PC-9 (cell line): ENCODE data around the gene GABRB2. TPM values are rescaled to one million over a fixed set of nuclear protein-coding genes. Genes with fewer than 3 reads are reported as not detected.

Experiments used
- BruUV-seq: library from RNA; stranded (reverse); fragments of 400-500 nt; replicated peaks from 2 replicates; lab custom pipeline; 2021; lab: Mats Ljungman, UMichigan
- CTCF ChIA-PET: fragments of 300-600 bp; sonication (Branson Sonifier 250); formaldehyde crosslinking; loops from one replicate; lab custom pipeline; 2022; ENCODE audit warnings: antibody characterized with exemption; lab: Charles Lee
- POLR2A ChIA-PET: fragments of 300-600 bp; sonication (Branson Sonifier 250); formaldehyde crosslinking; loops from one replicate; lab custom pipeline; 2022; ENCODE audit warnings: antibody characterized with exemption; ENCODE audit not compliant: unreplicated experiment; lab: Charles Lee
- DNase-seq, 2 experiments: peaks; one replicate each; pipeline versions ENCODE4 v3.0.0 to v3.0.0-alpha.2; 2015 to 2022; ENCODE audit warnings: mixed read lengths in 1 of 2
- H2AFZ ChIP-seq: fragments of 200-600 bp; sonication (generic); 2 replicates; pipeline ENCODE4 v1.8.1; 2017; ENCODE audit warnings: antibody characterized with exemption
- H3F3A ChIP-seq: fragments of 200-600 bp; sonication (generic); 2 replicates; pipeline ENCODE4 v1.8.1; 2017; ENCODE audit warnings: antibody characterized with exemption, mild to moderate bottlenecking, low read depth; ENCODE audit not compliant: insufficient read depth
- H3K27ac ChIP-seq: fragments of 200-600 bp; sonication (generic); 2 replicates; pipeline ENCODE4 v1.6.1; 2016; ENCODE audit warnings: mixed run types
- H3K27me3 ChIP-seq: fragments of 200-600 bp; sonication (generic); 2 replicates; pipeline ENCODE4 v1.6.1; 2016; ENCODE audit warnings: low read depth, mixed run types; ENCODE audit not compliant: insufficient read depth
- H3K36me3 ChIP-seq: fragments of 200-600 bp; sonication (generic); 2 replicates; pipeline ENCODE4 v1.6.1; 2016; ENCODE audit warnings: low read depth, mixed run types
- H3K4me1 ChIP-seq: fragments of 200-600 bp; sonication (generic); replicated peaks from 2 replicates; pipeline ENCODE4 v1.6.1; 2016; ENCODE audit warnings: mixed run types; ENCODE audit not compliant: insufficient read depth
- H3K4me2 ChIP-seq: fragments of 200-600 bp; sonication (generic); 2 replicates; pipeline ENCODE4 v1.6.1; 2017; ENCODE audit warnings: mixed run types
- H3K4me3 ChIP-seq: fragments of 200-600 bp; sonication (generic); 2 replicates; pipeline ENCODE4 v1.6.1; 2016; ENCODE audit warnings: mixed run types
- H3K79me2 ChIP-seq: fragments of 200-600 bp; sonication (generic); 2 replicates; pipeline ENCODE4 v1.6.1; 2017; ENCODE audit warnings: low read depth, mixed run types
- H3K9me2 ChIP-seq: fragments of 200-600 bp; sonication (generic); 2 replicates; pipeline ENCODE4 v1.8.1; 2017; ENCODE audit warnings: mild to moderate bottlenecking; ENCODE audit not compliant: insufficient read depth
- H3K9me3 ChIP-seq: fragments of 200-600 bp; sonication (generic); 2 replicates; pipeline ENCODE4 v1.8.1; 2016; ENCODE audit warnings: low read depth; ENCODE audit not compliant: insufficient read depth
- H4K20me1 ChIP-seq: fragments of 200-600 bp; sonication (generic); 2 replicates; pipeline ENCODE4 v1.8.1; 2017; ENCODE audit not compliant: insufficient read depth
- CTCF ChIP-seq: fragments of 200-600 bp; sonication (generic); conservative IDR thresholded peaks from 2 replicates; pipeline ENCODE4 v1.6.1; 2017; ENCODE audit warnings: mixed run types, antibody characterized with exemption, mild to moderate bottlenecking, moderate library complexity
- EZH2 ChIP-seq: fragments of 200-600 bp; sonication (generic); IDR thresholded peaks from 2 replicates; pipeline ENCODE4 v1.8.0; 2017; ENCODE audit warnings: antibody characterized with exemption, low read depth
- intact Hi-C: fragments of 100-400 bp; cut with micrococcal nuclease; formaldehyde crosslinking; loops from one replicate; pipeline ENCODE4 v1.10.0; 2022; ENCODE audit not compliant: unreplicated experiment
- total RNA-seq: library from RNA; stranded (reverse); gene quantifications from 2 replicates; pipeline ENCODE4 v1.2.3, GENCODE V29; 2021

GABRB2 gene
- total RNA-seq, 1 experiment from 2014 or later: not detected

DNA sequence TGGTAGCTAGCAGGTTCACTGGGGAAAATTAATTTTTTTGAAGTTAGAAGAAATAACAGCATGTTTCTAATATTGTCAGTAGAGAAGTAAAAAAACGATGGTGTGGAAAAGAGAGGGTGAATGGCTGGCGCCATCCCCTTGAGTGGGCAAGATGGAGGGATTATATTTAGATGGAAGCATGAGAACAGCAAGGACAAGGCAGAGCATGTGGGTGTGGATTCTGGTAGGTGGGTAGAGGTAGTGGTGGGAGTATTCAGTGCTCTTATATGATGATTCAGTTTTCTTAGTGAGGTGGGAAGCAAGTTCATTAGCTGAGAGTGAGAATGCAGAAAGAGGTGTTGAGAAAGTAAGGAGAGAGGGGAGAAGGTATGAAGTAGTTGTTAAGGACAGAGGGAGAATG lies 188.1 kb downstream of the GABRB2 start:
- Histone ChIP-seq H3K79me2 (no peaks in the 10 kb centered on the region), H3K27me3 (no peaks in the 10 kb centered on the region), H2AFZ (no peak overlapping the region), H3K4me2 (no peak overlapping the region), H3F3A (no peaks in the 10 kb centered on the region), H3K27ac (no peak overlapping the region), H3K36me3 (no peaks in the 10 kb centered on the region), H3K4me1 (no peaks in the 10 kb centered on the region), H3K4me3 (no peak overlapping the region), H3K9me3 (no peaks in the 10 kb centered on the region), H3K9me2 (no peaks in the 10 kb centered on the region), H4K20me1 (no peaks in the 10 kb centered on the region)
- no peak for DNase-seq
- POLR2A ChIA-PET: no interaction called here
- intact Hi-C loops: no loop called here
- TF ChIP-seq CTCF: no peak
- TF ChIP-seq EZH2: no peak
- BruUV-seq: no TSS peak
- CTCF ChIA-PET: no interaction called here

DNA sequence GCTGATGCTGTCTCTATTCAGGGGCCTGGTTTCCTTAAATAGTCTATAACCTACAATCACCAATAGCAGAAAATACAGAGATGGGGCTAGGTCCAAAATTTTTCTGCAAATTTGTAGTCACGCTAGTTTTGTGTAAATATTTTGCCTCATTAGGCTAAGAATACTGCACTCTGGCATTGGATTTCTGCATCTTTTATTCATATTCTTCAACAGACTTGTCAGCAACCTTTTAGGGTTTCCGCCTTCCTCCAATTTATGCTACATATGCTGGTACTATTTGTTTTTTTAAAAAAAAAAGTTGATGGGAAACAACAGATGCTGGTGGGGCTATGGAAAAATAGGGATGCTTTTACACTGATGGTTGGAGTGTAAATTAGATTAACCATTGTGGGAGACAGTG lies 202.3 kb downstream of the GABRB2 start:
- H3K9me3 ChIP-seq: no peaks in the 10 kb centered on the region
- H3K27me3 ChIP-seq: no peaks in the 10 kb centered on the region
- intact Hi-C loops: no loop called here
- no peaks in the 10 kb centered on the region for H3K4me1 ChIP-seq
- H3K9me2 ChIP-seq: no peaks in the 10 kb centered on the region
- H3K4me3 ChIP-seq: no peak overlapping the region
- no peaks in the 10 kb centered on the region for H3F3A ChIP-seq
- no peak overlapping the region for H3K27ac ChIP-seq
- H2AFZ ChIP-seq: no peak overlapping the region
- TF ChIP-seq EZH2 (no peak), CTCF (no peak)
- no peaks in the 10 kb centered on the region for H3K36me3 ChIP-seq
- H3K79me2 ChIP-seq: no peaks in the 10 kb centered on the region
- H4K20me1 ChIP-seq: no peaks in the 10 kb centered on the region
- ChIA-PET CTCF (no interaction called here), POLR2A (no interaction called here)
- DNase-seq: no peak
- H3K4me2 ChIP-seq: no peak overlapping the region
- no TSS peak for BruUV-seq

DNA sequence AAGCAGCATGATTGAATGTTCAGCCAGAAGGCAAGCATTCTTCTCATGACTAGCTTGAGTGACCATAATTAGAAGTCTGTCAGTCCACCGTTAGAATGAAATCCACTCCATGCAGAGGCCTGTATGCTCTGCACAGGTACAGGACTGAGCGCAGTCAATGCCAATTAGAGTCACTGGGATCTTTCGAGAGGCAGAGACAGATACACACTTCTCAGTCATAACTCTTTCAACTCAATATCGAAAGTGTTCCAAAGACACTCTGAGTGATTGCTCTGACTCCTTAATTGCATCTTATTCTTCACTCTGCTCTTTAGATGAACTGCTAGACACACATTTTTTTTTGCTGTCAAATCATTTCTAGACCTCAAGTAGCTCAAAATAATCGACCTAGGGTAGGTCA lies 203.6 kb downstream of the GABRB2 start:
- intact Hi-C loops: no loop called here

More for the DNA sequence above, 203.6 kb downstream of the GABRB2 start:
- ChIA-PET CTCF (no interaction called here), POLR2A (no interaction called here)
- no peak for DNase-seq
- no peak overlapping the region for H3K4me3 ChIP-seq
- no peaks in the 10 kb centered on the region for H3K9me3 ChIP-seq
- H3K4me1 ChIP-seq: no peaks in the 10 kb centered on the region
- no peaks in the 10 kb centered on the region for H3K36me3 ChIP-seq
- no TSS peak for BruUV-seq
- H3K27me3 ChIP-seq: no peaks in the 10 kb centered on the region
- H3K9me2 ChIP-seq: no peaks in the 10 kb centered on the region
- no peak overlapping the region for H3K4me2 ChIP-seq
- H3F3A ChIP-seq: no peaks in the 10 kb centered on the region
- no peaks in the 10 kb centered on the region for H4K20me1 ChIP-seq
- no peaks in the 10 kb centered on the region for H3K79me2 ChIP-seq
- no peak overlapping the region for H2AFZ ChIP-seq
- no peak for TF ChIP-seq CTCF
- TF ChIP-seq EZH2: no peak
- H3K27ac ChIP-seq: no peak overlapping the region
